Measurements from ENCODE around the gene CRY1.

Gene CRY1

GRCh38 chr12:106955377-106956047 is 137.8 kb downstream of the CRY1 start, which contains the start of gene TMEM263:
Gene TMEM263 (plus strand): TSS chr12:106955907. CDS start chr12:106967117, 11,210 bp downstream.
- DNase-seq = peak; percentile 92

- DNase-seq = peak; percentile 23
Observed at GRCh38 chr12:106954462-106955376, 138.6 kb downstream of the CRY1 start.

- DNase-seq = no peak
Observed at GRCh38 chr12:106953352-106954250, 139.7 kb downstream of the CRY1 start.

- no peak for DNase-seq
Observed at GRCh38 chr12:106950591-106950990, 142.8 kb downstream of the CRY1 start.

- no peak for DNase-seq
Observed at GRCh38 chr12:106947461-106947860, 145.9 kb downstream of the CRY1 start.

- no peak for DNase-seq
Observed at GRCh38 chr12:106945261-106945851, 148.0 kb downstream of the CRY1 start.

GRCh38 chr12:106942775-106943174 is 150.6 kb downstream of the CRY1 start:
- DNase-seq = no peak

- no peak for DNase-seq
Observed at GRCh38 chr12:106941481-106942156, 151.7 kb downstream of the CRY1 start.

Data from effector CD8-positive, alpha-beta T cell (primary cell).